MM.1S (cell line): Measurements from ENCODE around the gene LRMDA.

Experiments
- CTCF ChIP-seq: fragments of 300-600 bp; sonication (generic); IDR thresholded peaks from 2 replicates; pipeline ENCODE4 v1.5.1; 2016; ENCODE audit warnings: antibody characterized with exemption, low read length, mixed read lengths
- EZH2 ChIP-seq: fragments of 300-600 bp; sonication (generic); optimal IDR thresholded peaks from 2 replicates; pipeline ENCODE3; 2017; ENCODE audit warnings: low read depth, mild to moderate bottlenecking, antibody characterized with exemption, low read length, mixed read lengths
- EZH2phosphoT487 ChIP-seq: fragments of 300-600 bp; sonication (generic); IDR thresholded peaks from 2 replicates; pipeline ENCODE4 v1.6.1; 2018; ENCODE audit warnings: antibody characterized with exemption, low read length

GRCh38 chr10:76544789-76545188 is 1113.4 kb downstream of the LRMDA start:
- TF ChIP-seq CTCF (no peak), EZH2phosphoT487 (no peak), EZH2 (no peak)
